Chondrocyte (in vitro differentiated cells): ENCODE measurements around the gene PYGO1. TPM values are rescaled to one million over a fixed set of nuclear protein-coding genes. Genes with fewer than 3 reads are reported as not detected.

Source experiments
- DNase-seq: peaks from one replicate; pipeline ENCODE4 v3.0.0; 2021; ENCODE audit warnings: mixed read lengths, low spot score
- H3K27ac Mint-ChIP-seq: one replicate; pipeline ENCODE4 v1.8.0; 2021; ENCODE audit warnings: mild to moderate bottlenecking, moderate library complexity, mixed read lengths; ENCODE audit not compliant: unreplicated experiment
- H3K27me3 Mint-ChIP-seq: 2 replicates; pipeline ENCODE4 v1.8.0; 2021; ENCODE audit warnings: low read depth, mixed read lengths
- H3K36me3 Mint-ChIP-seq: 2 replicates; pipeline ENCODE4 v1.8.0; 2021; ENCODE audit warnings: low read depth, mixed read lengths
- H3K4me1 Mint-ChIP-seq: 2 replicates; pipeline ENCODE4 v1.8.0; 2021; ENCODE audit warnings: low read depth, mild to moderate bottlenecking, mixed read lengths
- H3K4me3 Mint-ChIP-seq: one replicate; pipeline ENCODE4 v1.8.0; 2021; ENCODE audit warnings: mild to moderate bottlenecking, moderate library complexity, mixed read lengths; ENCODE audit not compliant: unreplicated experiment
- H3K9me3 Mint-ChIP-seq: 2 replicates; pipeline ENCODE4 v1.8.0; 2021; ENCODE audit warnings: low read depth, mixed read lengths
- long read RNA-seq: library from polyadenylated mRNA; stranded (forward); transcript quantifications from one replicate; pipeline ENCODE4 v2.0.0, GENCODE V29; 2021
- total RNA-seq: library from RNA; stranded (reverse); gene quantifications from 3 replicates; pipeline ENCODE4 v1.2.1, GENCODE V29; 2021
- TF ChIP-seq, protein P1 (sequence below): fragments of 200-600 bp; sonication (generic); IDR thresholded peaks from 2 replicates; pipeline ENCODE4 v1.5.0; 2021; ENCODE audit warnings: antibody characterized with exemption, mild to moderate bottlenecking, moderate library complexity

The PYGO1 gene, protein sequence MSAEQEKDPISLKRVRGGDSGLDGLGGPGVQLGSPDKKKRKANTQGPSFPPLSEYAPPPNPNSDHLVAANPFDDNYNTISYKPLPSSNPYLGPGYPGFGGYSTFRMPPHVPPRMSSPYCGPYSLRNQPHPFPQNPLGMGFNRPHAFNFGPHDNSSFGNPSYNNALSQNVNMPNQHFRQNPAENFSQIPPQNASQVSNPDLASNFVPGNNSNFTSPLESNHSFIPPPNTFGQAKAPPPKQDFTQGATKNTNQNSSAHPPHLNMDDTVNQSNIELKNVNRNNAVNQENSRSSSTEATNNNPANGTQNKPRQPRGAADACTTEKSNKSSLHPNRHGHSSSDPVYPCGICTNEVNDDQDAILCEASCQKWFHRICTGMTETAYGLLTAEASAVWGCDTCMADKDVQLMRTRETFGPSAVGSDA
- 20.3 to 21.0 TPM (median 20.5 TPM) in 3 replicates for total RNA-seq
- long read RNA-seq, partial matches to known transcripts = 3 of 8 reads
- long read RNA-seq, other reads (novel, unspliced or antisense) = 1 of 8 reads

DNA sequence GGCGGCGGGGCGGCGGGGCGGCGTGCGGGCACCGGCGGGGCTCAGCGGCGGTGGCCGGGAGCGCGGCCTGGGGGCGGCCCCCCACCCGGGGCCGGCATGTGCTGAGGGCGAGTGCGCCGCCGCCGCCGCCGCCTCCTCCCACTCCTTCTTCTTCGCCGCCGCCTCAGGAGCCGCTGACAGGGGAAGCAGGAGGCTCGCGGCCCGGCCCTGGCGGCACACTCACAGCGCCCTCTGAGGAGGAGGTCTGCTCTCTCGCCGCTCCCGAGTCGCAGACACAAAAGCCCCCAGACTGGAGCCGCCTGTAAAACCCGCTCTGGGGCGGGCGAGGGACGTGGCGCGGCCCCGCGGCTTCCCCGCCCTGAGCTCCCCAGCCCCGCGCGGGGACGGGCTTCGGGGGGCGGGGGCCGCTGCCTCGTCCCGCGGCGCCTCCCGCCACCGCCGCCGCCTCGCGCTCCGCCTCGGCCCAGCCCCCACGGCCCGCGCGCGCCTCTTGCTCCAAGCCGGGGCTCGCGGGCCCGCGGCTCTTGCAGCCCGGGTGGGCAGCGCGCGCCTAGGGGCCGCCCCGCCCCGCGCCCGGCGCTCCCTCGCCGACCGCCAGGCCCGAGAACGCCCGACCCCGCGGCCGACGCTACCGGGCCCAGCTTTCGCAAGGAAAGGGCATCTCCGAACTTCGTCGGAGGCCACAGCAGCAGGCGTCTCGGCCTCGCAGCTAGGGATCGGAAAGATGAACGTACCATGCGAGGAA is at the start of gene PYGO1:
PYGO1 (minus strand) TSS at position 276 of the 745 bp plus-strand sequence. CDS start 462 bp downstream, outside the sequence.
- peaks cover 8% of the 10 kb centered on the region for H3K4me1 Mint-ChIP-seq
- TF ChIP-seq, protein P1, sequence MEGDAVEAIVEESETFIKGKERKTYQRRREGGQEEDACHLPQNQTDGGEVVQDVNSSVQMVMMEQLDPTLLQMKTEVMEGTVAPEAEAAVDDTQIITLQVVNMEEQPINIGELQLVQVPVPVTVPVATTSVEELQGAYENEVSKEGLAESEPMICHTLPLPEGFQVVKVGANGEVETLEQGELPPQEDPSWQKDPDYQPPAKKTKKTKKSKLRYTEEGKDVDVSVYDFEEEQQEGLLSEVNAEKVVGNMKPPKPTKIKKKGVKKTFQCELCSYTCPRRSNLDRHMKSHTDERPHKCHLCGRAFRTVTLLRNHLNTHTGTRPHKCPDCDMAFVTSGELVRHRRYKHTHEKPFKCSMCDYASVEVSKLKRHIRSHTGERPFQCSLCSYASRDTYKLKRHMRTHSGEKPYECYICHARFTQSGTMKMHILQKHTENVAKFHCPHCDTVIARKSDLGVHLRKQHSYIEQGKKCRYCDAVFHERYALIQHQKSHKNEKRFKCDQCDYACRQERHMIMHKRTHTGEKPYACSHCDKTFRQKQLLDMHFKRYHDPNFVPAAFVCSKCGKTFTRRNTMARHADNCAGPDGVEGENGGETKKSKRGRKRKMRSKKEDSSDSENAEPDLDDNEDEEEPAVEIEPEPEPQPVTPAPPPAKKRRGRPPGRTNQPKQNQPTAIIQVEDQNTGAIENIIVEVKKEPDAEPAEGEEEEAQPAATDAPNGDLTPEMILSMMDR = peak; percentile 30

DNA sequence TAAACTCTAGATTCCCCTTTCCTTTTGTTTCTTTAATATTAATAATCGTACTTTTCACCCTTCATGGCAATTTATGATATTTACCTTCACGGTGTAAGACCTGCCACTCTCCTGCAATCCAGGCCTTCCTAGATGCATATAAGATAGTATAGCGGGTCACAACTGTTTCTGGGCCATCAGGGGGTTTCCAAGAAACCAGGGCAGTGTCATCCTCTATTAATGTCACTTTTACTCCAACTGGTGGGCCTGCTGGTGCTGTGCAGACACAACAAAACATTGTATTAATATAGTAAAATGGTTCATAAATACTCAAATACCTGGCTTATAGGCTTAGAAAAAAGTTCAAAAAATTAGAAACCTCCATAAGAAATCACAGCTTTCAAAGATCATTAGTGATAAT is 48.9 kb upstream of the PYGO1 start:
- Mint-ChIP-seq H3K9me3 (no peaks in the 10 kb centered on the region), H3K27ac (no peak overlapping the region), H3K4me3 (no peak overlapping the region), H3K27me3 (no peaks in the 10 kb centered on the region), H3K4me1 (no peaks in the 10 kb centered on the region), H3K36me3 (no peaks in the 10 kb centered on the region)
- TF ChIP-seq, protein P1 = no peak
- no peak for DNase-seq

More for the DNA sequence above, at the start of gene PYGO1:
- peak within 1 kb of the TSS; percentile 70 for H3K4me3 Mint-ChIP-seq
- H3K27ac Mint-ChIP-seq = peak within 1 kb of the TSS; percentile 86
- peak; percentile 93 for DNase-seq
- H3K27me3 Mint-ChIP-seq = no peaks in the 10 kb centered on the region
- no peaks in the 10 kb centered on the region for H3K9me3 Mint-ChIP-seq
- H3K36me3 Mint-ChIP-seq = no peaks in the 10 kb centered on the region

GRCh38 chr15:55633731-55634130 is 45.6 kb upstream of the PYGO1 start:
- no peaks in the 10 kb centered on the region for H3K9me3 Mint-ChIP-seq
- H3K36me3 Mint-ChIP-seq = no peaks in the 10 kb centered on the region
- no peaks in the 10 kb centered on the region for H3K4me1 Mint-ChIP-seq
- no peak overlapping the region for H3K4me3 Mint-ChIP-seq
- H3K27ac Mint-ChIP-seq = no peak overlapping the region
- no peaks in the 10 kb centered on the region for H3K27me3 Mint-ChIP-seq
- DNase-seq = no peak
- TF ChIP-seq, protein P1 = no peak

DNA sequence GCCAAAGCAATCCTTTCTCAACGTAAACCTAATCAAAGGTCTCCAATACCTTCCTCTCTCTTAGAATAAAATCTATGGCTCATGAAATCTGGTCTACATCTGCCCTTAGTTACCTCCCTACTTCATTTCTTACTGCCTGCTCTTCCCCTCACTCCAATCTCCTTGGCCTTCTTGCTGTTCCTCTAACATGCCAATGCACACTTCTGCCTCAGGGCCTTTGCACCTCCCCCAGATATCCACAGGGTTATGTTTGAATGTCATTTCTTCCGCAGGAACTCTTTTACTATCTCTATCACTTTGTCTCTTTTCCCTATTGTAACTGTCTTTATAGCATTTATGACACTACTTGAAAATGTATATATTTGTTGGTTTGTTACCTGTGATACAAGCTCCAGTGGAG is 44.3 kb upstream of the PYGO1 start:
- no peak overlapping the region for H3K27ac Mint-ChIP-seq
- peaks cover 9% of the 10 kb centered on the region for H3K4me1 Mint-ChIP-seq
- TF ChIP-seq, protein P1 = no peak
- H3K9me3 Mint-ChIP-seq = no peaks in the 10 kb centered on the region
- no peaks in the 10 kb centered on the region for H3K36me3 Mint-ChIP-seq
- no peak overlapping the region for H3K4me3 Mint-ChIP-seq
- no peaks in the 10 kb centered on the region for H3K27me3 Mint-ChIP-seq
- no peak for DNase-seq

DNA sequence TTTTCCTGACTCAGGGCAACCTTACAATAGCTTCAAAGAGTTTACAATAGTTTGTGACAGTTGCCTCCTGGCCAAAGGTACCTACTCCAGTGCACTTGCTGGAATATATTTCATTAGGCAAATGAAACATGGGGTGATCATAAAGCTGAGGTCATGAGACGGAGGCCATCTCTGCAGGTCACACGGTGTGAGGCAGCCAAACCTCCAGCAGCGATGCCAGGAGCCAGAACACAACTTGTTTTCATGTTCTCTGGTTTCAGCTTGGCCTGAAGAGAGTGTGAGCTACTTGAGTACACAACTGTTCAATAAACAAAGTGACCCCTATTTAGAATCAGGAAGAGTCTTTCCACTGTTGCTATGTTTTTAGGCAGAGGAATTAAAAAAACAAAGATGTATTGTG is 42.7 kb upstream of the PYGO1 start:
- H3K9me3 Mint-ChIP-seq = no peaks in the 10 kb centered on the region
- no peak overlapping the region for H3K27ac Mint-ChIP-seq
- TF ChIP-seq, protein P1 = no peak
- H3K27me3 Mint-ChIP-seq = no peaks in the 10 kb centered on the region
- DNase-seq = no peak
- H3K4me3 Mint-ChIP-seq = no peak overlapping the region
- peaks cover 9% of the 10 kb centered on the region for H3K4me1 Mint-ChIP-seq
- H3K36me3 Mint-ChIP-seq = no peaks in the 10 kb centered on the region
